GM12878 (cell line): ENCODE results near the gene TRA2B.
"Not testable (repeated sequence)": the region's sequence is repeated elsewhere in the genome, so short reads cannot be mapped to it uniquely, and the experiment has no call there.

Experiments
- BMI1 ChIP-seq: fragments of 450-650 bp; IDR thresholded peaks from 2 replicates; pipeline ENCODE4 v1.6.1; 2016; ENCODE audit warnings: mild to moderate bottlenecking, moderate library complexity, borderline replicate concordance
- CEBPB ChIP-seq, 2 experiments: fragments of 150-350 bp in 1 of 2; IDR thresholded peaks; 2 replicates each; pipeline ENCODE4 v1.6.1; 2012 to 2014; ENCODE audit warnings: low read depth in 2 of 2, low read length in 2 of 2, borderline replicate concordance in 1 of 2, inconsistent platforms in 1 of 2
- MYC ChIP-seq: IDR thresholded peaks from 2 replicates; pipeline ENCODE4 v1.6.1; 2011; ENCODE audit warnings: mild to moderate bottlenecking, low read length, moderate library complexity, inconsistent platforms; ENCODE audit not compliant: insufficient read depth, insufficient replicate concordance, insufficient read length, severe bottlenecking
- RAD21 ChIP-seq: IDR thresholded peaks from 2 replicates; pipeline ENCODE4 v1.6.1; 2011; ENCODE audit warnings: mild to moderate bottlenecking, low read depth, low read length, moderate library complexity; ENCODE audit not compliant: insufficient read depth
- RELA ChIP-seq: fragments of 450-650 bp; IDR thresholded peaks from 2 replicates; pipeline ENCODE4 v1.8.0; 2014; ENCODE audit warnings: borderline replicate concordance; ENCODE audit not compliant: partially characterized antibody
- RFX5 ChIP-seq: IDR thresholded peaks from 2 replicates; pipeline ENCODE4 v1.6.1; 2011; ENCODE audit warnings: low read depth, low read length, improper control_type of control experiment
- SIX5 ChIP-seq: IDR thresholded peaks from 2 replicates; pipeline ENCODE4 v1.6.1; 2011; ENCODE audit warnings: mild to moderate bottlenecking, low read depth, low read length, moderate library complexity; ENCODE audit not compliant: severe bottlenecking
- SMAD1 ChIP-seq: fragments of 450-650 bp; IDR thresholded peaks from 2 replicates; pipeline ENCODE4 v1.6.1; 2018; ENCODE audit warnings: mild to moderate bottlenecking, low read depth; ENCODE audit not compliant: partially characterized antibody
- SMAD5 ChIP-seq: IDR thresholded peaks from 2 replicates; pipeline ENCODE4 v1.6.1; 2016; ENCODE audit warnings: antibody characterized with exemption, low read depth
- SUZ12 ChIP-seq: fragments of 200-600 bp; sonication (generic); IDR thresholded peaks from one replicate; pipeline ENCODE4 v1.6.1; 2018; ENCODE audit warnings: antibody characterized with exemption, mild to moderate bottlenecking; ENCODE audit not compliant: unreplicated experiment
- TF ChIP-seq, protein P1 (sequence below): fragments of 450-650 bp; IDR thresholded peaks from 2 replicates; pipeline ENCODE4 v1.6.1; 2014; ENCODE audit warnings: mild to moderate bottlenecking
- TF ChIP-seq, protein P2 (sequence below), 3 experiments: IDR thresholded peaks in 2 of 3; conservative IDR thresholded peaks in 1 of 3; 2 replicates each; pipeline ENCODE4 v1.5.1; 2011; ENCODE audit warnings: low read depth in 3 of 3, low read length in 3 of 3, mild to moderate bottlenecking in 3 of 3, control low read depth in 2 of 3, moderate library complexity in 2 of 3, inconsistent platforms in 1 of 3, mixed read lengths in 1 of 3; ENCODE audit not compliant: control insufficient read depth in 2 of 3, insufficient read depth in 1 of 3; ENCODE audit errors: extremely low read depth in 1 of 3

DNA sequence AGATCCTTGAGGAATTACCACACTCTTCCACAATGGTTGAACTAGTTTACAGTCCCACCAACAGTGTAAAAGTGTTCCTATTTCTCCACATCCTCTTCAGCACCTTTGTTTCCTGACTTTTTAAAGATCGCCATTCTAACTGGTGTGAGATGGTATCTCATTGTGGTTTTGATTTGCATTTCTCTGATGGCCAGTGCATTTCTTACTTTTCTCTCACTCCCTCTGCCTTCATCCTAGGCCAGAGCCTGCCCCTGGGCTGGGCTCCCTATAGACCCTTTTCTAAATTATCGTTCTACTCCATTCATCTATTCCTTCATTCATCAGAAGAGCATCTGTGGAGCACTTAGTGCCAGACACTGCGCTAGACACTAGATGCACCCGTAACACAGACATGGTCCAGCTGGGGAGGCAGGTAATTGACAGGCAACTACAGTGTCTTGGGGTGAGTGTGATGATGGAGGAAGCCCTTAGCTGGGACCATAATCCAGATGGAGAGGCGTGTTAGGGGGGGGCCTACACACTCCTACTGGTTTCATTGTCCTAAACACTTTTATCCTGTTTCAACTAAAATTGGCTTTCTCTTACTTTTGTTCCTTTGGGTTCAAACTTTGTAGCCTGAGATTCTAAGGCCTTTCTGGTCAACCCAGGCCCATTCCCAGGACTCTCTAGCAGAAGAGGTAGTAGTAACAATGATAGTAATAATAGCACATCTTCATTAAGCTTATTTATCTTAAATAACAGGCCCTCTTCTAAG is 27.3 kb downstream of the TRA2B start:
- TF ChIP-seq RFX5; CEBPB (IDR thresholded peaks at IDR 0.05; ENCODE audit: borderline replicate concordance in 1 of 2, low read depth in 2 of 2, low read length in 2 of 2); RAD21; SMAD1; MYC; SMAD5; SUZ12; RELA; BMI1; SIX5: not testable (repeated sequence)
- TF ChIP-seq, protein P1, sequence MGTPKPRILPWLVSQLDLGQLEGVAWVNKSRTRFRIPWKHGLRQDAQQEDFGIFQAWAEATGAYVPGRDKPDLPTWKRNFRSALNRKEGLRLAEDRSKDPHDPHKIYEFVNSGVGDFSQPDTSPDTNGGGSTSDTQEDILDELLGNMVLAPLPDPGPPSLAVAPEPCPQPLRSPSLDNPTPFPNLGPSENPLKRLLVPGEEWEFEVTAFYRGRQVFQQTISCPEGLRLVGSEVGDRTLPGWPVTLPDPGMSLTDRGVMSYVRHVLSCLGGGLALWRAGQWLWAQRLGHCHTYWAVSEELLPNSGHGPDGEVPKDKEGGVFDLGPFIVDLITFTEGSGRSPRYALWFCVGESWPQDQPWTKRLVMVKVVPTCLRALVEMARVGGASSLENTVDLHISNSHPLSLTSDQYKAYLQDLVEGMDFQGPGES, result not testable (repeated sequence)
- TF ChIP-seq, protein P2, sequence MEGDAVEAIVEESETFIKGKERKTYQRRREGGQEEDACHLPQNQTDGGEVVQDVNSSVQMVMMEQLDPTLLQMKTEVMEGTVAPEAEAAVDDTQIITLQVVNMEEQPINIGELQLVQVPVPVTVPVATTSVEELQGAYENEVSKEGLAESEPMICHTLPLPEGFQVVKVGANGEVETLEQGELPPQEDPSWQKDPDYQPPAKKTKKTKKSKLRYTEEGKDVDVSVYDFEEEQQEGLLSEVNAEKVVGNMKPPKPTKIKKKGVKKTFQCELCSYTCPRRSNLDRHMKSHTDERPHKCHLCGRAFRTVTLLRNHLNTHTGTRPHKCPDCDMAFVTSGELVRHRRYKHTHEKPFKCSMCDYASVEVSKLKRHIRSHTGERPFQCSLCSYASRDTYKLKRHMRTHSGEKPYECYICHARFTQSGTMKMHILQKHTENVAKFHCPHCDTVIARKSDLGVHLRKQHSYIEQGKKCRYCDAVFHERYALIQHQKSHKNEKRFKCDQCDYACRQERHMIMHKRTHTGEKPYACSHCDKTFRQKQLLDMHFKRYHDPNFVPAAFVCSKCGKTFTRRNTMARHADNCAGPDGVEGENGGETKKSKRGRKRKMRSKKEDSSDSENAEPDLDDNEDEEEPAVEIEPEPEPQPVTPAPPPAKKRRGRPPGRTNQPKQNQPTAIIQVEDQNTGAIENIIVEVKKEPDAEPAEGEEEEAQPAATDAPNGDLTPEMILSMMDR (IDR thresholded peaks at IDR 0.05 in 2 of 3, conservative IDR thresholded peaks at IDR 0.05 in 1 of 3; ENCODE audit: control insufficient read depth in 2 of 3, extremely low read depth in 1 of 3, insufficient read depth in 1 of 3, low read depth in 3 of 3, low read length in 3 of 3), result not testable (repeated sequence)
